Ovary (tissue), 9 donors: ENCODE results near the gene MACROH2A1. TPM values are rescaled to one million over a fixed set of nuclear protein-coding genes. Genes with fewer than 3 reads are reported as not detected.

ENCODE experiments used
- DNase-seq, 5 donors: peaks; one replicate each; pipeline ENCODE4 v3.0.0-alpha.2; 2019 to 2020
- H3K27ac ChIP-seq, 2 donors: fragments of 200-600 bp; one replicate each; pipeline versions ENCODE4 v1.5.1 to v1.8.0; 2019 to 2022
- H3K27me3 ChIP-seq: fragments of 200-600 bp; one replicate; pipeline ENCODE4 v1.8.0; 2022
- H3K36me3 ChIP-seq: fragments of 200-600 bp; sonication (generic); one replicate; pipeline ENCODE4 v1.5.1; 2019
- H3K4me1 ChIP-seq: one replicate; pipeline ENCODE4 v1.8.1; 2013; ENCODE audit warnings: mild to moderate bottlenecking, moderate library complexity; ENCODE audit not compliant: insufficient read depth
- H3K4me3 ChIP-seq: fragments of 200-600 bp; sonication (generic); one replicate; pipeline ENCODE4 v1.5.1; 2017
- H3K9me3 ChIP-seq, 2 donors: fragments of 200-600 bp in 1 of 2; sonication (generic) in 1 of 2; one replicate each; pipeline versions ENCODE4 v1.5.1 to v1.8.1; 2013 to 2019; ENCODE audit warnings: mild to moderate bottlenecking in 1 of 2, moderate library complexity in 1 of 2
- EP300 ChIP-seq: sonication (generic); formaldehyde crosslinking; IDR thresholded peaks from one replicate; pipeline ENCODE4 v1.6.1; 2017; ENCODE audit warnings: antibody characterized with exemption
- POLR2A ChIP-seq: fragments of 450-650 bp; IDR thresholded peaks from one replicate; pipeline ENCODE4 v1.6.1; 2017; ENCODE audit warnings: antibody characterized with exemption, mild to moderate bottlenecking, moderate library complexity
- WGBS, 3 donors: extraction: QIAGEN DNeasy Blood & Tissue Kit in 1 of 3; methylation state at CpG; one replicate each; pipeline versions ENCODE4 v1.1.5 to v1.1.7; 2013 to 2017; 5-methylcytosine and 5-hydroxymethylcytosine counted together
- intact Hi-C, 4 donors: fragments of 100-400 bp; cut with DNase I; formaldehyde crosslinking; loops; one replicate each; pipeline versions ENCODE4 v1.11.0 to v1.15.1; 2022 to 2023
- polyA plus RNA-seq, 2 donors: library from polyadenylated mRNA; stranded (reverse); fragments of 200-250 nt in 1 of 2; fragments of 350-450 nt in 1 of 2; fragmentation: Illumina TruSeq in 1 of 2; extraction: RNeasy Lipid Tissue Mini Kit (QIAGEN cat#74804) in 1 of 2; gene quantifications; one replicate each; pipeline ENCODE4 v1.2.3, GENCODE V29; 2013 to 2014
- total RNA-seq, 7 donors: library from RNA; depleted of rRNA in 2 of 7; stranded (reverse); fragments of >200 nt in 2 of 7; fragmentation: NEBNext Ultra II Directional in 3 of 7; extraction: Animal tissue kit (Norgen Biotek cat#: 25700) in 3 of 7; gene quantifications; one replicate each; pipeline versions ENCODE4 v1.1.0 to v1.2.4, GENCODE V29; 2016 to 2023
- TF ChIP-seq, protein P1 (sequence below), 3 donors: fragments of 450-650 bp in 2 of 3; fragments of 200-600 bp in 1 of 3; IDR thresholded peaks; one replicate each; pipeline versions ENCODE4 v1.5.1 to v1.8.0; 2016 to 2022; ENCODE audit warnings: antibody characterized with exemption in 3 of 3, mild to moderate bottlenecking in 1 of 3
- donor health status: DM: no; HTN: no; CAD: no; lungs with moderate emphysema.
- donor health status: DM: no; HTN: no; CAD: no.
- donor health status: Bipolar disorder and iron deficiency.
- donor health status: DM: yes; HTN: yes; CAD: no.
- donor health status: DM: no; HTN: no; CAD: no.
- donor health status: DM: yes; HTN: yes; CAD: no.

MACROH2A1 gene
- total and polyA plus RNA-seq, 9 donors = 71.7 to 157 (median 102) TPM

DNA sequence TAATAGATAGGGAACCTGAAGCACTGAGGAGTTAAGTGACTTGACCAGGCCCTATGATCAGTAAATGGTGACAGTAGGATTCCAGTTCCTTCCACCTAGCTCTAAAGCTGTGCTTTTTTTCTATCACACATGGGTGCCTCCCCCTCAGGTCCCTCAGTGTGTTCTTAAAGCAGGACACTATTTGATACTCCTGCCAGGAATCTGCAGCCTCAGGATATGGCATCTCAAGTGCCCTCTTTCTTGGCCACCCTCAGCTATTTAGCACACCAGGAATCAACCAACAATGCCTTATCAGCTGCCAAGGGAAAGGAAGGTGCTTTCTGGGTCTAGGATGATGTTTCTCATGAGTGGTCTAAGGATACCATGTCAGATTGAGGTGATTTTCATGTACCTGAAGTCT lies 49.1 kb downstream of the MACROH2A1 start:
- Histone ChIP-seq H3K4me3 (no peak overlapping the region), H3K4me1 (peaks cover 2% of the 10 kb centered on the region), H3K27me3 (no peaks in the 10 kb centered on the region), H3K27ac (no peak overlapping the region), H3K36me3 (no peaks in the 10 kb centered on the region), H3K9me3 (no peaks in the 10 kb centered on the region)
- intact Hi-C loops = no loop called here
- no peak for DNase-seq
- no peak for TF ChIP-seq EP300
- TF ChIP-seq POLR2A = no peak
- TF ChIP-seq, protein P1, sequence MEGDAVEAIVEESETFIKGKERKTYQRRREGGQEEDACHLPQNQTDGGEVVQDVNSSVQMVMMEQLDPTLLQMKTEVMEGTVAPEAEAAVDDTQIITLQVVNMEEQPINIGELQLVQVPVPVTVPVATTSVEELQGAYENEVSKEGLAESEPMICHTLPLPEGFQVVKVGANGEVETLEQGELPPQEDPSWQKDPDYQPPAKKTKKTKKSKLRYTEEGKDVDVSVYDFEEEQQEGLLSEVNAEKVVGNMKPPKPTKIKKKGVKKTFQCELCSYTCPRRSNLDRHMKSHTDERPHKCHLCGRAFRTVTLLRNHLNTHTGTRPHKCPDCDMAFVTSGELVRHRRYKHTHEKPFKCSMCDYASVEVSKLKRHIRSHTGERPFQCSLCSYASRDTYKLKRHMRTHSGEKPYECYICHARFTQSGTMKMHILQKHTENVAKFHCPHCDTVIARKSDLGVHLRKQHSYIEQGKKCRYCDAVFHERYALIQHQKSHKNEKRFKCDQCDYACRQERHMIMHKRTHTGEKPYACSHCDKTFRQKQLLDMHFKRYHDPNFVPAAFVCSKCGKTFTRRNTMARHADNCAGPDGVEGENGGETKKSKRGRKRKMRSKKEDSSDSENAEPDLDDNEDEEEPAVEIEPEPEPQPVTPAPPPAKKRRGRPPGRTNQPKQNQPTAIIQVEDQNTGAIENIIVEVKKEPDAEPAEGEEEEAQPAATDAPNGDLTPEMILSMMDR (IDR thresholded peaks at IDR 0.05) = no peak

- intact Hi-C loops = no loop called here
These were observed 49.6 kb downstream of the MACROH2A1 start for GRCh38 chr5:135349451-135349850.

GRCh38 chr5:135348918-135349317 lies 50.1 kb downstream of the MACROH2A1 start:
- intact Hi-C loops = no loop called here
- H3K27me3 ChIP-seq = no peaks in the 10 kb centered on the region
- TF ChIP-seq EP300 = no peak
- TF ChIP-seq POLR2A = no peak
- TF ChIP-seq, protein P1 (IDR thresholded peaks at IDR 0.05) = no peak
- H3K27ac ChIP-seq = no peak overlapping the region
- no peaks in the 10 kb centered on the region for H3K9me3 ChIP-seq
- WGBS, 3 donors = 91 to 98% (median 95%) methylated on average over 1 of the region's 1 CpG
- no peak for DNase-seq
- H3K4me3 ChIP-seq = no peak overlapping the region
- no peaks in the 10 kb centered on the region for H3K36me3 ChIP-seq
- no peaks in the 10 kb centered on the region for H3K4me1 ChIP-seq

More at GRCh38 chr5:135349451-135349850, 49.6 kb downstream of the MACROH2A1 start:
- Histone ChIP-seq H3K27ac (no peak overlapping the region), H3K9me3 (no peaks in the 10 kb centered on the region), H3K27me3 (no peaks in the 10 kb centered on the region), H3K36me3 (no peaks in the 10 kb centered on the region), H3K4me3 (no peak overlapping the region), H3K4me1 (peaks cover 1% of the 10 kb centered on the region)
- no peak for DNase-seq
- TF ChIP-seq, protein P1 (IDR thresholded peaks at IDR 0.05) = no peak
- no peak for TF ChIP-seq EP300
- TF ChIP-seq POLR2A = no peak
- 89 to 100% (median 94%) methylated on average over 1 of the region's 1 CpG for WGBS, 3 donors

DNA sequence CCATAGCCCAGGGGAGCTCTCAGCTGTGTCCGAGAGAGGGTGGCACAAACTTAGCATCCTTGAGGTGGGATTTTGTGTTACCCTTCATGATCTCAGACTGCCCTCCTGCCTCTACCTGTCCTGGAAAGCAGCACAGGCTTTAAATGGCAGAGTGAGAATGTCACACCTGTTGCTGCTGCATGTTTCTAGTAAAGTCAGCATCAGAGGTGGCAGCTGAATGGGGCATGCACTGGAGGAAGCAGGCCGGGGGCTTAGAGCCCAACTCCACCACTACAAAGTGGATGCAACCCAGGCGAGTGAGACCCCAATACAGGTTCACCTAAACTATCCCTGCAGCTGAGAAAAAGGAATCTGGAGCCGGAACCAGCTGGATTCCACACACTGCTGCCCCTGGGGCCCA lies 51.6 kb downstream of the MACROH2A1 start:
- no peaks in the 10 kb centered on the region for H3K36me3 ChIP-seq
- WGBS, 3 donors = 96 to 97% (median 96%) methylated on average over 4 of the region's 4 CpGs

More for the DNA sequence above, 51.6 kb downstream of the MACROH2A1 start:
- Histone ChIP-seq H3K4me3 (no peak overlapping the region), H3K4me1 (no peaks in the 10 kb centered on the region), H3K27me3 (no peaks in the 10 kb centered on the region), H3K27ac (no peak overlapping the region), H3K9me3 (no peaks in the 10 kb centered on the region)
- no peak for DNase-seq
- TF ChIP-seq, protein P1 (IDR thresholded peaks at IDR 0.05) = no peak
- TF ChIP-seq EP300 (no peak), POLR2A (no peak)
- intact Hi-C loops = no loop called here
